HG02870 (cell line): ENCODE data around the gene ELOVL6.

ENCODE experiments used
- ATAC-seq: cut with Tn5 transposase; IDR thresholded peaks from one replicate; pipeline ENCODE4 v1.9.1; 2021; ENCODE audit warnings: mild to moderate bottlenecking, moderate library complexity; ENCODE audit not compliant: unreplicated experiment

ELOVL6 gene

GRCh38 chr4:110129544-110129943 lies 68.9 kb downstream of the ELOVL6 start:
- no peak for ATAC-seq

DNA sequence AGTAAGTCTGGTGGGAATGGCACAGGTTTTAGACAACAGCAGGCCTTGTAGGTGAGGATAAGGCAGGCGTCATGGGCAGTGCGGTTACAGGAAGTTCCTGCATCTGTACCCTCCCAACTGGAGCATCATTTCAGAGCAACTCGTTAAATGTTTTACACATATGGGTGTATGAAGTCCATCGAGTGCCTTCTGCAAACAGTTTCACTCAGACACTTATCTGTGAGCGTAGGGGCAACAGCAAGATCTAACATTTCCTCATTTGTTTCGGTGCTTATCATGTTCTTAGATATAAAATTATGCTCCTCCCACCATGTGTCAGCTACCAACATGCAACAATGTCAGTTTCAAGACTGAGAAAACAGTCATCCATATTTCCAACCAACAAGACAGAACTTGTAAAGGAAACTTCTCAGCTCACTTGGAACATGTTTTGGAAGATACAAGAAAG lies 69.9 kb downstream of the ELOVL6 start:
- no peak for ATAC-seq

GRCh38 chr4:110128029-110128428 lies 70.4 kb downstream of the ELOVL6 start:
- no peak for ATAC-seq

- ATAC-seq = peak; percentile 83
These were observed 73.7 kb downstream of the ELOVL6 start for GRCh38 chr4:110124711-110125110.

- ATAC-seq = no peak
These were observed 76.2 kb downstream of the ELOVL6 start for GRCh38 chr4:110122201-110122600.

DNA sequence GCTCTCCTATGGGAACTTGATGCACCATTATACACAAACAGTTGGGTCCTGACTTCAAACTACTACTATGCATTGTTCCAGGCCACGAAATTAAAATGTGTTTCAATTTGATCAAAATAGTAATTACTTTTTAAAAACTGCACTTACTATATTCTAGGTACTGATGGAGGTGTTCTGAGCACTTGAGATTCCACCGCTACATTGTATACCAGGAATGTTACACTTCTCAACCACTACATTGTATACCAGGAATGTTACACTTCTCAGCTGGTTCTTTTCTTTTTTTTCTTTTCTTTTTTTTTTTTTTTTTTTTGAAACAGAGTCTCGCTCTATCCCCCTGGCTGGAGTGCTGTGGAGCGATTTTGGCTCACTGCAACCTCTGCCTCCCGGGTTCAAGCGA lies 77.9 kb downstream of the ELOVL6 start:
- ATAC-seq = no peak

- no peak for ATAC-seq
These were observed 78.5 kb downstream of the ELOVL6 start for GRCh38 chr4:110119880-110120279.

DNA sequence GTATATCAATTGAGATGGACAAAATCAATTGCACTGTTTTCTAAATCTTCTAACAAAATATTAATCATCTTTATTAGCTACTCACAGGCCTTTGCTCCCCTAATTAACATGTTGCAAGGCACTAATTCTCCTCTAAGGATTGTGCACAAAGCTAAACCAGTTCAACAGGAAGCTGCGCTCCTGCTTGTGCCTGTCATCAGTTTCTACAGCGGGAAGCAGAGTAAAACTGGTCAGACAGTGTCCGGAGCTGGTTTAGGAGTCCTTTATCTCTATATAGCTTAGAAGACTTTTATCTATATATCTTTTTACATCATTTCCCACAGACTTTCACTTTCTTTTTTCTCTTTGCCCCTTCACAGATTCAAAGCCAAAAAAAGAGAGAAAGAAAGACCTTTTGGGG lies 79.1 kb downstream of the ELOVL6 start:
- no peak for ATAC-seq

DNA sequence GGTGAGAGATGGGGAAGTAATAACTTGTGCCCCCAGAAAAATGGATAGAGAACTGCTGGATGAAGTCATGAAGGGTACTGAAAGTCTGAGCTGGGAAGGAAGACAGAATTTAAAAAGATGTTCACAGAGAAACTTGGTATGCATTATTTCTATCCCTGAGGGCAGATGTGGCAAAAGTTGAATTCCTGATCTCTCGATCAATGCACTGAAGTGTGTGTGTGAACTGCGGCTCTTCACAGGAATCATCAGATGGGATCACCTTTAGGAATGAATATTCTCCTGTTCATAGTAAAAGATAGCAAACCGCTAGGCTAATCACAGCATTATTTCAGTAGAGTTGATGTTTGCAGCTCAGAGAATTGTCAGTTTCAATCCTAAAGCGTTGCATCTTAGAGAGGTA lies 86.4 kb downstream of the ELOVL6 start:
- no peak for ATAC-seq

GRCh38 chr4:110109455-110109854 lies 89.0 kb downstream of the ELOVL6 start:
- ATAC-seq = no peak

GRCh38 chr4:110108960-110109359 lies 89.5 kb downstream of the ELOVL6 start:
- ATAC-seq = no peak

- ATAC-seq = peak; percentile 78
These were observed 90.0 kb downstream of the ELOVL6 start for GRCh38 chr4:110108422-110108821.

DNA sequence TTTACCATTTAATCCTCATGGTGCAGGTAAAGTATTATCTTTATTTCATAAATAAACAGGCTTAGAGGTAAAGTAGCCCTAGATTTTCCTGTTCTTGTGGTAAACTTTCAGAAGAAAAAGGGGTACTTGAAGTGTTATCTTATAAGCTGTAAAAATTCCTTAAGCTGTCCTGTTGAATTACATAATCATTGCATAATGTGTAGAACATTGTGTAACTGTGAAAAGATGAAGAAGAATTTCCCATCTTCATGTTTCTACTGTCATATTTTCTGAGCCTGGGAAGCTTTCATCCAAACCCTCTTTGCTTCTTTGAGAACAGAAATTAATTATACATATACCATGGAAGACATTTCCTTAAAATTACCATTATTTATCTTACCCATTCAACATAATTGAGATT lies 90.5 kb downstream of the ELOVL6 start:
- ATAC-seq = no peak

DNA sequence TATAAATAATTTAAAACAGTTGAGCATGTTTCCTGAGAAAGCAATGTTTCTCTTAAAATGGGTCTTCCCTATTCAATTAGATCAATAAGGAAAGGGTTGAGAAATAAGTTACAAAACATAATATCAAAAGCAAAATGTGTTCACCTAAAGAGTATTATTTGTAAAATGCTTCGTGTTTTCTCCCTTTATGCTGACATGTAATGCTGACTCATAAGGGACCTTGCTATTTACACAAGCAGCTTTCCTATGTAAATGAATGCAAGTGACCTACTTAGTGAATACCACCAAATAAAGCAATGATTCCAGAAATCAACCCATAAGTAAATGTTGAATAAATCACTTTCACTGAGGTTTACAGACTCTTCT lies 91.5 kb downstream of the ELOVL6 start:
- peak; percentile 84 for ATAC-seq

DNA sequence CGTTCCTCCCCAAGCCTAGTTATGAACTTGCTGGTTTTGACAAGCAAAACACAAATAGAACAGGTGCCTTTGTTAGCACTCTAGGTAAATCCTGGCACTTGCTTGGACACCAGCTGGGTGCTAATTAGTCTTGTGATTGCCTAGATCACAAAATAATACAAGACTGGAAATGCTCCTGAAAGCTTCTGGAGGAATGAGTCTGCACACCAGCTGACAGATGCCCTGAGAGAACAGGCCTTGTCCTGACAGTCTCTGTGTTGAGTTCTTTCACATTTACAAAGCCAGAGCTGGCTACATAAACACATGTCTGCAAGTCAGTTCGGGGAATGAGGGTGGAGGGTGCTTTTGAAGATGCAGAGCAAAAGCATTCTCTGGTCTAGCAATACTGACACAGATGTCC lies 93.8 kb downstream of the ELOVL6 start:
- ATAC-seq = no peak

DNA sequence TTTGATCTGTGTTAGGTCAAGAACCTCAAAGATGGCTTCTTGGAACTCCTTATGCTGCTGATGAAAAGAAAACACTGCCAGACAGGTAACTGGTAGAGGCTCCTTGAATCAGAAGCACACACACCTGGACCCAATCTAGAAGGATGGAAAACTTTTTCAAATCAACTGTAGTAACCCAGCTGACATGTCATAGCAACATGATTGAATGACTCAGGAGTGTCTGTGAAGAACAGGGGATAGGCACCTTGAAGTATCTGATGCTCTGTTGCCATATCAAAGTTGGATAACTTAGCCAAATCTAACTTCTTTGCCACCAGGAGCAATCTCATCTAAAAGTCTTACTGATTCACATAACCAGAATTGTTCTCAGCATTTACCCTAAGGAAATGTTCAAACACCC lies 98.8 kb downstream of the ELOVL6 start:
- ATAC-seq = no peak

- ATAC-seq = no peak
These were observed 102.0 kb downstream of the ELOVL6 start for GRCh38 chr4:110096405-110096804.

DNA sequence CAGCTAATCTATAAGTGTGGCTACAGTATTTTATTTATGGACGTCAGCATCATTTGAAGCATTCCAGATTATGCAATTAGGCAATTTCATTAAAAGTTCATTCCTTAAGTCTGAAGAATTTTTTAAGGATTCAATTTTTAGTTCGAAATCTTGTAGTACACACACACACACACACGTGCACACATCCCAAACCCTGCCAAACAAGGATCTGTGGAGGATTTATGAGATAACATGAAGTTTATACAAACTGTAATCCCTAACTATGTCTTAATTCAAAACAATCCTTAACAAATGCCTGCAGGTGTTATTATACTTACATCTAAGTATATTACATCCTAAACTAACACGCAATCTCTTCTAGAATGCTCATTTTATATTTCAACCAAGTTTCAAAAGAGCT lies 105.8 kb downstream of the ELOVL6 start:
- ATAC-seq = no peak

GRCh38 chr4:110091434-110092140 lies 106.8 kb downstream of the ELOVL6 start:
- ATAC-seq = no peak

- ATAC-seq = no peak
These were observed 109.7 kb downstream of the ELOVL6 start for GRCh38 chr4:110088670-110089069.

- ATAC-seq = no peak
These were observed 111.2 kb downstream of the ELOVL6 start for GRCh38 chr4:110087070-110087708.

DNA sequence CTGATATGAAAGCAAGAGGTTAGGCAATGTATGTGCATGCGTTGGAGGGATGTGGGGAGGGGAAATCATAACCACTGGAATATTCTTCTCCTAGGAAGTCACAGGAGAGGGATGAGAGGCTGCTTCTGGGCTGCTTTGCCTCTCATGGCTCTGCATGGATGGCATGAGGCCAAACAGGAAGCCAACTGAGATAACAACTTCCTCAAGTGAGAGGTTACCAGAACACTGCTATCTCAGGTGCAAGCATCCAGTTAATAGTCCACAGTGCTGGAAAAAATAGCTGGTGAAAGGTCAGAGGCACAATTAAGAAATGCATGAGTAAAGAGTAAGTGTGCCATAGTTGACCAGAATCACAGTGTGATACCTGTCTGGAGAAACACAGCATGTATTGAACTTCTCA lies 113.3 kb downstream of the ELOVL6 start:
- no peak for ATAC-seq

DNA sequence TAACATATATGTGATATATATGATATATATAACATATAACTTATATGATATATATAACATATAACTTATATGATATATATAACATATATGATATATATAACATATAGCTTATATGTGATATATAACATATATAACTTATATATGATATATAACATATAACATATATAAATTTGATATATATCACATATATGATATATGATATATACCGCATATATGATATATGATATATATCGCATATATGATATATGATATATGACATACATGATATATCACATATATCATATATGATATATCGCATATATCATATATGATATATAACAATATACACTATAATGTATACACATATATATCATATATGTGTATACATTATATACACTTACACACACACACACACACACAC lies 114.3 kb downstream of the ELOVL6 start:
- no peak for ATAC-seq
